Measurements from ENCODE around the gene JMY. TPM values are rescaled to one million over a fixed set of nuclear protein-coding genes. Genes with fewer than 3 reads are reported as not detected.

Gene JMY
- total and polyA plus RNA-seq, 2 donors from 2014 or later = 3.8 to 17.5 TPM

- FAIRE-seq (no peak), DNase-seq (no peak)
- H3K27ac ChIP-seq (ENCODE audit: low read depth in 2 of 2, low read length in 2 of 2) = no peak overlapping the region
- TF ChIP-seq CTCF (IDR thresholded peaks at IDR 0.05; ENCODE audit: borderline replicate concordance, extremely low read depth, insufficient read depth) = no peak
- H3K9me3 ChIP-seq (ENCODE audit: control insufficient read depth in 2 of 3, insufficient read depth in 1 of 3, low read length in 3 of 3) = no peaks in the 10 kb centered on the region
- H3K9ac ChIP-seq (ENCODE audit: low read length in 3 of 3) = no peak overlapping the region
- no peaks in the 10 kb centered on the region for H3K4me1 ChIP-seq (ENCODE audit: control insufficient read depth in 2 of 3, insufficient read depth in 2 of 3, low read depth in 1 of 3, low read length in 3 of 3)
- H3K36me3 ChIP-seq (ENCODE audit: control insufficient read depth in 2 of 3, insufficient read depth in 3 of 3, low read length in 3 of 3) = no peaks in the 10 kb centered on the region
- no peaks in the 10 kb centered on the region for H3K27me3 ChIP-seq (ENCODE audit: control insufficient read depth, insufficient read depth, low read length)
- intact Hi-C loops (cut with DNase I) = no loop called here
- no peak overlapping the region for H3K4me3 ChIP-seq (ENCODE audit: low read length in 3 of 3)
Observed at GRCh38 chr5:79284846-79285245, 48.9 kb downstream of the JMY start.

GRCh38 chr5:79285285-79285684 is 49.4 kb downstream of the JMY start:
- intact Hi-C loops (cut with DNase I) = no loop called here
- no peak for DNase-seq
- H3K4me1 ChIP-seq (ENCODE audit: control insufficient read depth in 2 of 3, insufficient read depth in 2 of 3, low read depth in 1 of 3, low read length in 3 of 3) = no peaks in the 10 kb centered on the region
- FAIRE-seq = no peak
- no peak overlapping the region for H3K9ac ChIP-seq (ENCODE audit: low read length in 3 of 3)
- no peak overlapping the region for H3K4me3 ChIP-seq (ENCODE audit: low read length in 3 of 3)
- H3K27ac ChIP-seq (ENCODE audit: low read depth in 2 of 2, low read length in 2 of 2) = no peak overlapping the region
- no peaks in the 10 kb centered on the region for H3K27me3 ChIP-seq (ENCODE audit: control insufficient read depth, insufficient read depth, low read length)
- H3K36me3 ChIP-seq (ENCODE audit: control insufficient read depth in 2 of 3, insufficient read depth in 3 of 3, low read length in 3 of 3) = no peaks in the 10 kb centered on the region
- no peak for TF ChIP-seq CTCF (IDR thresholded peaks at IDR 0.05; ENCODE audit: borderline replicate concordance, extremely low read depth, insufficient read depth)
- H3K9me3 ChIP-seq (ENCODE audit: control insufficient read depth in 2 of 3, insufficient read depth in 1 of 3, low read length in 3 of 3) = no peaks in the 10 kb centered on the region

- H3K27ac ChIP-seq (ENCODE audit: low read depth in 2 of 2, low read length in 2 of 2) = no peak overlapping the region
Observed at GRCh38 chr5:79285833-79286232, 49.9 kb downstream of the JMY start.

More at GRCh38 chr5:79285833-79286232, 49.9 kb downstream of the JMY start:
- TF ChIP-seq CTCF (IDR thresholded peaks at IDR 0.05; ENCODE audit: borderline replicate concordance, extremely low read depth, insufficient read depth) = no peak
- FAIRE-seq = no peak
- no peaks in the 10 kb centered on the region for H3K4me1 ChIP-seq (ENCODE audit: control insufficient read depth in 2 of 3, insufficient read depth in 2 of 3, low read depth in 1 of 3, low read length in 3 of 3)
- no peaks in the 10 kb centered on the region for H3K36me3 ChIP-seq (ENCODE audit: control insufficient read depth in 2 of 3, insufficient read depth in 3 of 3, low read length in 3 of 3)
- H3K27me3 ChIP-seq (ENCODE audit: control insufficient read depth, insufficient read depth, low read length) = no peaks in the 10 kb centered on the region
- H3K9ac ChIP-seq (ENCODE audit: low read length in 3 of 3) = no peak overlapping the region
- no peak for DNase-seq
- H3K9me3 ChIP-seq (ENCODE audit: control insufficient read depth in 2 of 3, insufficient read depth in 1 of 3, low read length in 3 of 3) = no peaks in the 10 kb centered on the region
- no peak overlapping the region for H3K4me3 ChIP-seq (ENCODE audit: low read length in 3 of 3)
- intact Hi-C loops (cut with DNase I) = no loop called here

Measured in kidney (tissue), 14 donors.